HEK293 (cell line): ENCODE data around the gene FKBP3.

ENCODE experiments used
- CTCF ChIA-PET: fragments of 350-600 bp; formaldehyde crosslinking; extraction: SDS; loops from one replicate; lab custom pipeline; 2021; ENCODE audit warnings: antibody characterized with exemption; lab: Yijun Ruan, JAX
- POLR2A ChIA-PET: fragments of 300-600 bp; formaldehyde crosslinking; extraction: SDS; loops from one replicate; lab custom pipeline; 2020; ENCODE audit warnings: antibody characterized with exemption, inconsistent platforms; lab: Yijun Ruan, JAX
- H3K27ac ChIP-seq: fragments of 200-500 bp; sonication (Bioruptor generic); 2 replicates; pipeline ENCODE4 v1.5.1; 2014; ENCODE audit warnings: low read depth, low read length, control low read depth, inconsistent platforms; ENCODE audit errors: extremely low read depth
- H3K36me3 ChIP-seq, 2 experiments: fragments of 200-500 bp in 1 of 2; sonication (Bioruptor generic) in 1 of 2; 1 replicate in 1 of 2; 2 replicates in 1 of 2; pipeline ENCODE4 v1.5.1; 2014 to 2017; ENCODE audit warnings: inconsistent platforms in 2 of 2, low read length in 2 of 2; ENCODE audit not compliant: control insufficient read depth in 2 of 2, insufficient read depth in 1 of 2
- H3K4me1 ChIP-seq: fragments of 200-500 bp; sonication (Bioruptor generic); 2 replicates; pipeline ENCODE4 v1.5.1; 2014; ENCODE audit warnings: mild to moderate bottlenecking, low read length, inconsistent platforms; ENCODE audit not compliant: control insufficient read depth, insufficient read depth
- H3K4me3 ChIP-seq: 2 replicates; pipeline ENCODE4 v1.5.1; 2011; ENCODE audit warnings: low read depth, mild to moderate bottlenecking, control low read depth, low read length, moderate library complexity
- H3K9me3 ChIP-seq: fragments of 200-500 bp; sonication (Bioruptor generic); 2 replicates; pipeline ENCODE4 v1.5.1; 2014; ENCODE audit warnings: low read depth, low read length, inconsistent platforms; ENCODE audit not compliant: control insufficient read depth, insufficient read depth
- GLI4 ChIP-seq: fragments of 450-650 bp; formaldehyde crosslinking; IDR thresholded peaks from 2 replicates; pipeline ENCODE4 v1.5.1; 2016; ENCODE audit warnings: missing biosample characterization, missing genetic modification characterization
- OVOL3 ChIP-seq: fragments of 450-650 bp; formaldehyde crosslinking; IDR thresholded peaks from 2 replicates; pipeline ENCODE4 v1.5.1; 2016; ENCODE audit warnings: missing biosample characterization, missing genetic modification characterization
- REPIN1 ChIP-seq: fragments of 450-650 bp; formaldehyde crosslinking; IDR thresholded peaks from 2 replicates; pipeline ENCODE4 v1.5.1; 2017; ENCODE audit warnings: missing biosample characterization, missing genetic modification characterization, low read depth
- SCRT1 ChIP-seq: fragments of 450-650 bp; formaldehyde crosslinking; IDR thresholded peaks from 2 replicates; pipeline ENCODE4 v1.5.1; 2016; ENCODE audit warnings: missing biosample characterization, missing genetic modification characterization, borderline replicate concordance
- ZNF133 ChIP-seq: fragments of 450-650 bp; formaldehyde crosslinking; IDR thresholded peaks from 2 replicates; pipeline ENCODE4 v1.5.1; 2016; ENCODE audit warnings: missing biosample characterization, missing genetic modification characterization
- ZNF157 ChIP-seq: fragments of 450-650 bp; formaldehyde crosslinking; IDR thresholded peaks from 2 replicates; pipeline ENCODE4 v1.5.1; 2016; ENCODE audit warnings: missing biosample characterization, missing genetic modification characterization
- ZNF221 ChIP-seq: fragments of 450-650 bp; formaldehyde crosslinking; IDR thresholded peaks from 2 replicates; pipeline ENCODE4 v1.5.1; 2017; ENCODE audit warnings: missing biosample characterization, missing genetic modification characterization, borderline replicate concordance
- ZNF341 ChIP-seq: fragments of 450-650 bp; formaldehyde crosslinking; IDR thresholded peaks from 2 replicates; pipeline ENCODE4; 2016; ENCODE audit warnings: low read depth, missing biosample characterization, missing genetic modification characterization
- ZNF404 ChIP-seq: fragments of 450-650 bp; formaldehyde crosslinking; IDR thresholded peaks from 2 replicates; pipeline ENCODE4 v1.5.1; 2017; ENCODE audit warnings: missing biosample characterization, missing genetic modification characterization
- ZNF426 ChIP-seq: fragments of 450-650 bp; formaldehyde crosslinking; IDR thresholded peaks from 2 replicates; pipeline ENCODE4 v1.5.1; 2017; ENCODE audit warnings: missing biosample characterization, missing genetic modification characterization, mild to moderate bottlenecking, inconsistent platforms, moderate library complexity
- ZNF510 ChIP-seq: fragments of 450-650 bp; formaldehyde crosslinking; IDR thresholded peaks from 2 replicates; pipeline ENCODE4 v1.5.1; 2018; ENCODE audit warnings: mild to moderate bottlenecking, missing genetic modification characterization, missing biosample characterization; ENCODE audit not compliant: insufficient replicate concordance
- ZNF544 ChIP-seq: fragments of 450-650 bp; formaldehyde crosslinking; IDR thresholded peaks from 2 replicates; pipeline ENCODE4 v1.5.0; 2017; ENCODE audit warnings: missing biosample characterization, missing genetic modification characterization
- ZNF561 ChIP-seq: fragments of 450-650 bp; IDR thresholded peaks from 2 replicates; pipeline ENCODE4 v1.5.1; 2018; ENCODE audit warnings: missing biosample characterization, missing genetic modification characterization, borderline replicate concordance
- ZNF610 ChIP-seq: fragments of 450-650 bp; formaldehyde crosslinking; IDR thresholded peaks from 2 replicates; pipeline ENCODE4 v1.5.1; 2016; ENCODE audit warnings: missing biosample characterization, missing genetic modification characterization, borderline replicate concordance
- ZNF621 ChIP-seq: fragments of 450-650 bp; formaldehyde crosslinking; IDR thresholded peaks from 2 replicates; pipeline ENCODE4 v1.5.1; 2017; ENCODE audit warnings: missing biosample characterization, missing genetic modification characterization
- ZNF768 ChIP-seq: fragments of 450-650 bp; formaldehyde crosslinking; IDR thresholded peaks from 2 replicates; pipeline ENCODE4 v1.5.1; 2018; ENCODE audit warnings: missing biosample characterization, mild to moderate bottlenecking, missing genetic modification characterization
- ZSCAN16 ChIP-seq: fragments of 450-650 bp; formaldehyde crosslinking; IDR thresholded peaks from 2 replicates; pipeline ENCODE4 v1.5.1; 2016; ENCODE audit warnings: missing biosample characterization, missing genetic modification characterization
- TF ChIP-seq, protein P1 (sequence below): fragments of 450-650 bp; formaldehyde crosslinking; IDR thresholded peaks from 2 replicates; pipeline ENCODE4 v1.5.1; 2016; ENCODE audit warnings: missing biosample characterization, missing genetic modification characterization
- TF ChIP-seq, protein P2 (sequence below): fragments of 450-650 bp; formaldehyde crosslinking; conservative IDR thresholded peaks from 2 replicates; pipeline ENCODE4 v1.5.1; 2016; ENCODE audit warnings: low read depth, missing biosample characterization, missing genetic modification characterization
- TF ChIP-seq, protein P3 (sequence below): fragments of 450-650 bp; formaldehyde crosslinking; IDR thresholded peaks from 2 replicates; pipeline ENCODE4 v1.5.1; 2016; ENCODE audit warnings: missing biosample characterization, missing genetic modification characterization
- TF ChIP-seq, protein P4 (sequence below): fragments of 450-650 bp; formaldehyde crosslinking; IDR thresholded peaks from 2 replicates; pipeline ENCODE4 v1.5.1; 2017; ENCODE audit warnings: missing biosample characterization, missing genetic modification characterization
- TF ChIP-seq, protein P5 (sequence below): fragments of 450-650 bp; formaldehyde crosslinking; IDR thresholded peaks from 2 replicates; pipeline ENCODE4 v1.5.1; 2016; ENCODE audit warnings: missing biosample characterization, missing genetic modification characterization

FKBP3 gene

DNA sequence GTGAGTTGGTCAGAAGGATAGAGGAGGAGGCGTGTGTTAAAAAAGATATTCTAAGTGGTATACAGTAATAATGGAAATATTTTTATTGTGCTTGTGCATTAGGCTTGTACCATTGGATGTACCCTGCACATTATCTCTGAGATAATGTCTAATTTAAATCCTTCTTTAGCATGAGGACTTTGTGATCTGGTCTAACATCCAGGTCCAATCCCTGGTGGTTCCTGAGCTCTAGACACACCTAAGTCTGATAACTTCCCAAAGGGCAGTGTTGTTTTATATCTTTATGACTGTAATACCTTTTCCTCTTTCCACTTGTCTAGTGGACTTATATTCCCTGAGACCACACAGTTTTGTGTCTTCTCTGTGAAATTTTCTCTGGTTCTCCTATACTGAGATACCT lies 29.7 kb downstream of the FKBP3 start:
- CTCF ChIA-PET = no interaction called here
- POLR2A ChIA-PET = no interaction called here
- Histone ChIP-seq H3K9me3 (no peaks in the 10 kb centered on the region), H3K4me3 (no peak overlapping the region), H3K4me1 (peaks cover 9% of the 10 kb centered on the region; the same call in 1 of the 2 replicates), H3K36me3 (peaks cover 67 to 76% of the 10 kb centered on the region in 2 experiments), H3K27ac (no peak overlapping the region)
- TF ChIP-seq ZNF426 (tag by site-specific recombination) = no peak
- no peak for TF ChIP-seq ZNF621 (tag by site-specific recombination)
- no peak for TF ChIP-seq ZNF341 (tag by site-specific recombination)
- TF ChIP-seq, protein P1, sequence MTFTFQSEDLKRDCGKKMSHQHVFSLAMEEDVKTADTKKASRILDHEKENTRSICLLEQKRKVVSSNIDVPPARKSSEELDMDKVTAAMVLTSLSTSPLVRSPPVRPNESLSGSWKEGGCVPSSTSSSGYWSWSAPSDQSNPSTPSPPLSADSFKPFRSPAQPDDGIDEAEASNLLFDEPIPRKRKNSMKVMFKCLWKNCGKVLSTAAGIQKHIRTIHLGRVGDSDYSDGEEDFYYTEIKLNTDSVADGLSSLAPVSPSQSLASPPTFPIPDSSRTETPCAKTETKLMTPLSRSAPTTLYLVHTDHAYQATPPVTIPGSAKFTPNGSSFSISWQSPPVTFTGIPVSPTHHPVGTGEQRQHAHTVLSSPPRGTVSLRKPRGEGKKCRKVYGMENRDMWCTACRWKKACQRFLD (tag by site-specific recombination) = no peak
- no peak for TF ChIP-seq OVOL3 (tag by site-specific recombination)
- no peak for TF ChIP-seq ZNF133 (tag by site-specific recombination)
- no peak for TF ChIP-seq REPIN1
- no peak for TF ChIP-seq ZNF404
- TF ChIP-seq ZNF544 (tag by site-specific recombination) = no peak
- TF ChIP-seq SCRT1 (tag by site-specific recombination) = no peak

DNA sequence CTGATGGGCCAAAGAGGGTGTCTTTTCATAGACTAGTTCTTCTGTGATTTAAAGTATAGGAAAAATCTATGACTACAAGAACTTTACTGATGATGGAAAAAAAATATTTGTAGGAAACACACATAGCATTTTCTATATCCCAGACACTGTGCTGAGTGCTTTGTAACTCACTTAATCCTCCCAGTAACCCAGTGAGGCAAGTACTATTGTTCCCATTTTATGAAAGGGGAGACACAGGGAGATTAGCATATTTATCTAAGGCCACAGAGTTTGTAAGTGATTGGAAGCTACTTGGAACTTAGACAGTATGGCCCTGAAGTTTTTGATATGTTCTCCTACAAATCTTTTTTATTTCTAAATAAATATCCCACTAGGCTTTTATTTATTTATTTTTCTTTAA lies 30.5 kb downstream of the FKBP3 start:
- Histone ChIP-seq H3K4me3 (no peak overlapping the region), H3K4me1 (peaks cover 9% of the 10 kb centered on the region; the same call in 1 of the 2 replicates), H3K27ac (no peak overlapping the region), H3K36me3 (peaks cover 66 to 80% of the 10 kb centered on the region in 2 experiments), H3K9me3 (no peaks in the 10 kb centered on the region)
- ChIA-PET CTCF (no interaction called here), POLR2A (no interaction called here)
- TF ChIP-seq ZSCAN16 (tag by site-specific recombination) (no peak), ZNF768 (tag by site-specific recombination) (no peak)
- TF ChIP-seq, protein P2, sequence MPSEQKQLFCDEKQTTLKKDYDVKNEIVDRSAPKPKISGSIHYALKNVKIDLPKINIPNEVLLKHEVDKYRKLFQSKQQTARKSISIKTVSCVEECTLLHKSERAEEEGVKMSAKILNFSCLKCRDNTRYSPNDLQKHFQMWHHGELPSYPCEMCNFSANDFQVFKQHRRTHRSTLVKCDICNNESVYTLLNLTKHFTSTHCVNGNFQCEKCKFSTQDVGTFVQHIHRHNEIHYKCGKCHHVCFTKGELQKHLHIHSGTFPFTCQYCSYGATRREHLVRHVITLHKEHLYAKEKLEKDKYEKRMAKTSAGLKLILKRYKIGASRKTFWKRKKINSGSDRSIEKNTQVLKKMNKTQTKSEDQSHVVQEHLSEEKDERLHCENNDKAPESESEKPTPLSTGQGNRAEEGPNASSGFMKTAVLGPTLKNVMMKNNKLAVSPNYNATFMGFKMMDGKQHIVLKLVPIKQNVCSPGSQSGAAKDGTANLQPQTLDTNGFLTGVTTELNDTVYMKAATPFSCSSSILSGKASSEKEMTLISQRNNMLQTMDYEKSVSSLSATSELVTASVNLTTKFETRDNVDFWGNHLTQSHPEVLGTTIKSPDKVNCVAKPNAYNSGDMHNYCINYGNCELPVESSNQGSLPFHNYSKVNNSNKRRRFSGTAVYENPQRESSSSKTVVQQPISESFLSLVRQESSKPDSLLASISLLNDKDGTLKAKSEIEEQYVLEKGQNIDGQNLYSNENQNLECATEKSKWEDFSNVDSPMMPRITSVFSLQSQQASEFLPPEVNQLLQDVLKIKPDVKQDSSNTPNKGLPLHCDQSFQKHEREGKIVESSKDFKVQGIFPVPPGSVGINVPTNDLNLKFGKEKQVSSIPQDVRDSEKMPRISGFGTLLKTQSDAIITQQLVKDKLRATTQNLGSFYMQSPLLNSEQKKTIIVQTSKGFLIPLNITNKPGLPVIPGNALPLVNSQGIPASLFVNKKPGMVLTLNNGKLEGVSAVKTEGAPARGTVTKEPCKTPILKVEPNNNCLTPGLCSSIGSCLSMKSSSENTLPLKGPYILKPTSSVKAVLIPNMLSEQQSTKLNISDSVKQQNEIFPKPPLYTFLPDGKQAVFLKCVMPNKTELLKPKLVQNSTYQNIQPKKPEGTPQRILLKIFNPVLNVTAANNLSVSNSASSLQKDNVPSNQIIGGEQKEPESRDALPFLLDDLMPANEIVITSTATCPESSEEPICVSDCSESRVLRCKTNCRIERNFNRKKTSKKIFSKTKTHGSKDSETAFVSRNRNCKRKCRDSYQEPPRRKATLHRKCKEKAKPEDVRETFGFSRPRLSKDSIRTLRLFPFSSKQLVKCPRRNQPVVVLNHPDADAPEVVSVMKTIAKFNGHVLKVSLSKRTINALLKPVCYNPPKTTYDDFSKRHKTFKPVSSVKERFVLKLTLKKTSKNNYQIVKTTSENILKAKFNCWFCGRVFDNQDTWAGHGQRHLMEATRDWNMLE = no peak

DNA sequence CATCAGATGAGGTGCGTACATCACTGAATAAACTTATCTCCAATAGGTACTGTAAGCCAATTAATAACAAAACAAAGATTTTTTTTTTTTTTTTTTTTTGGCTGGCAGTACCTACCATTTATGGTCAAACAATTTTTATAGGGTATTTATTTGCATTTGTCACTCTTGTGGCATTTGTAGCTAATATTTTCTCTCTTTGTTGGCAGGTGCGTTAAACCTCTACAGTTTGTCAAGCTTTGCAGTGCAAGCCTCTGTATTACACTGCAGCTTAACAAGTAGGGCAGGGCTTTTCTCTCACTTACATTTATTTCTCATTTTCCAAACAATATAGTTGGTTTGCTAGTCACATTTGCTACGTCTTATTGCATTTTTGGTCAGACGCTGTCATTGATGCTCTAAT lies 38.1 kb downstream of the FKBP3 start:
- POLR2A ChIA-PET = interaction anchor here (0.7 kb wide), 1 partner anchor 136 kb away, joined by 5 read pairs; no protein-coding TSS in a partner anchor
- no peak for TF ChIP-seq ZNF157 (tag by site-specific recombination)
- no peak for TF ChIP-seq ZNF561 (tag by site-specific recombination)
- TF ChIP-seq ZNF221 (tag by site-specific recombination) = no peak
- no peak for TF ChIP-seq ZNF510 (tag by site-specific recombination)
- TF ChIP-seq ZNF610 = no peak
- TF ChIP-seq GLI4 (tag by site-specific recombination) = no peak
- no peak for TF ChIP-seq ZNF621 (tag by site-specific recombination)
- TF ChIP-seq, protein P3, sequence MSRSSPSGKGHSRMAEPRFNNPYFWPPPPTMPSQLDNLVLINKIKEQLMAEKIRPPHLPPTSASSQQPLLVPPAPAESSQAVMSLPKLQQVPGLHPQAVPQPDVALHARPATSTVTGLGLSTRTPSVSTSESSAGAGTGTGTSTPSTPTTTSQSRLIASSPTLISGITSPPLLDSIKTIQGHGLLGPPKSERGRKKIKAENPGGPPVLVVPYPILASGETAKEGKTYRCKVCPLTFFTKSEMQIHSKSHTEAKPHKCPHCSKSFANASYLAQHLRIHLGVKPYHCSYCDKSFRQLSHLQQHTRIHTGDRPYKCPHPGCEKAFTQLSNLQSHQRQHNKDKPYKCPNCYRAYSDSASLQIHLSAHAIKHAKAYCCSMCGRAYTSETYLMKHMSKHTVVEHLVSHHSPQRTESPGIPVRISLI = no peak
- TF ChIP-seq, protein P4, sequence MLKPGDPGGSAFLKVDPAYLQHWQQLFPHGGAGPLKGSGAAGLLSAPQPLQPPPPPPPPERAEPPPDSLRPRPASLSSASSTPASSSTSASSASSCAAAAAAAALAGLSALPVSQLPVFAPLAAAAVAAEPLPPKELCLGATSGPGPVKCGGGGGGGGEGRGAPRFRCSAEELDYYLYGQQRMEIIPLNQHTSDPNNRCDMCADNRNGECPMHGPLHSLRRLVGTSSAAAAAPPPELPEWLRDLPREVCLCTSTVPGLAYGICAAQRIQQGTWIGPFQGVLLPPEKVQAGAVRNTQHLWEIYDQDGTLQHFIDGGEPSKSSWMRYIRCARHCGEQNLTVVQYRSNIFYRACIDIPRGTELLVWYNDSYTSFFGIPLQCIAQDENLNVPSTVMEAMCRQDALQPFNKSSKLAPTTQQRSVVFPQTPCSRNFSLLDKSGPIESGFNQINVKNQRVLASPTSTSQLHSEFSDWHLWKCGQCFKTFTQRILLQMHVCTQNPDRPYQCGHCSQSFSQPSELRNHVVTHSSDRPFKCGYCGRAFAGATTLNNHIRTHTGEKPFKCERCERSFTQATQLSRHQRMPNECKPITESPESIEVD = no peak
- TF ChIP-seq, protein P5, sequence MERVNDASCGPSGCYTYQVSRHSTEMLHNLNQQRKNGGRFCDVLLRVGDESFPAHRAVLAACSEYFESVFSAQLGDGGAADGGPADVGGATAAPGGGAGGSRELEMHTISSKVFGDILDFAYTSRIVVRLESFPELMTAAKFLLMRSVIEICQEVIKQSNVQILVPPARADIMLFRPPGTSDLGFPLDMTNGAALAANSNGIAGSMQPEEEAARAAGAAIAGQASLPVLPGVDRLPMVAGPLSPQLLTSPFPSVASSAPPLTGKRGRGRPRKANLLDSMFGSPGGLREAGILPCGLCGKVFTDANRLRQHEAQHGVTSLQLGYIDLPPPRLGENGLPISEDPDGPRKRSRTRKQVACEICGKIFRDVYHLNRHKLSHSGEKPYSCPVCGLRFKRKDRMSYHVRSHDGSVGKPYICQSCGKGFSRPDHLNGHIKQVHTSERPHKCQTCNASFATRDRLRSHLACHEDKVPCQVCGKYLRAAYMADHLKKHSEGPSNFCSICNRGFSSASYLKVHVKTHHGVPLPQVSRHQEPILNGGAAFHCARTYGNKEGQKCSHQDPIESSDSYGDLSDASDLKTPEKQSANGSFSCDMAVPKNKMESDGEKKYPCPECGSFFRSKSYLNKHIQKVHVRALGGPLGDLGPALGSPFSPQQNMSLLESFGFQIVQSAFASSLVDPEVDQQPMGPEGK (tag by site-specific recombination) = no peak

More for the DNA sequence above, 38.1 kb downstream of the FKBP3 start:
- CTCF ChIA-PET = no interaction called here
- Histone ChIP-seq H3K27ac (no peak overlapping the region), H3K4me3 (no peak overlapping the region), H3K9me3 (no peaks in the 10 kb centered on the region), H3K36me3 (peaks cover 62 to 70% of the 10 kb centered on the region in 2 experiments), H3K4me1 (no peaks in the 10 kb centered on the region; the same call in 1 of the 2 replicates)
